GM13977 (cell line): ENCODE data around the gene NQO2.

Source experiments
- DNase-seq: peaks from one replicate; pipeline ENCODE4 v3.0.0; 2012; ENCODE audit warnings: low spot score
- in situ Hi-C: fragments of 300-500 bp; cut with MboI; formaldehyde crosslinking; loops from one replicate; pipeline ENCODE4 v1.12.0; 2022; ENCODE audit warnings: low sequenced_read_pairs, low pct_unique_long_range_greater_than_20kb, mixed read lengths, inconsistent platforms; ENCODE audit not compliant: unreplicated experiment
- TF ChIP-seq, protein P1 (sequence below): IDR thresholded peaks from 2 replicates; pipeline ENCODE4 v1.5.1; 2012; ENCODE audit warnings: mild to moderate bottlenecking, control low read depth; ENCODE audit not compliant: insufficient read depth; ENCODE audit errors: extremely low read depth, missing control alignments

The NQO2 gene

DNA sequence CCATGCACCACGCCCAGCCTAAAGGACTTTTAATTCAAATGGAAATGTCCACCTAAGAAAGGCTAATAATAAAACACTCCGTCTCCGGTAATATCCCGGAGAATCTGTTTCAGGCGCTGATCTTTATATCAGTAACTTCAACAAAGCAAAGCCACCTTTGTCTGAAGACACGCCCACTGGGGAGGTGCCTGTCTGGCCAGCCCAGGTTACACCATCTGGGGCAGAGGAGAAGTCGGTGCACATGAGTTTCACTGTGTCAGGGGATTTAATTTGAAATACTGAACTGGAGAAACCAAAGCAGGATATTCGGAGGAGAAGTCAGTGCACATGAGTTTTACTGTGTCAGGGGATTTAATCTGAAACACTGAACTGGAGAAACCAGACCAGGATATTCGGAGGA lies 37.7 kb upstream of the NQO2 start:
- no peak for DNase-seq
- in situ Hi-C loops = no loop called here
- TF ChIP-seq, protein P1, sequence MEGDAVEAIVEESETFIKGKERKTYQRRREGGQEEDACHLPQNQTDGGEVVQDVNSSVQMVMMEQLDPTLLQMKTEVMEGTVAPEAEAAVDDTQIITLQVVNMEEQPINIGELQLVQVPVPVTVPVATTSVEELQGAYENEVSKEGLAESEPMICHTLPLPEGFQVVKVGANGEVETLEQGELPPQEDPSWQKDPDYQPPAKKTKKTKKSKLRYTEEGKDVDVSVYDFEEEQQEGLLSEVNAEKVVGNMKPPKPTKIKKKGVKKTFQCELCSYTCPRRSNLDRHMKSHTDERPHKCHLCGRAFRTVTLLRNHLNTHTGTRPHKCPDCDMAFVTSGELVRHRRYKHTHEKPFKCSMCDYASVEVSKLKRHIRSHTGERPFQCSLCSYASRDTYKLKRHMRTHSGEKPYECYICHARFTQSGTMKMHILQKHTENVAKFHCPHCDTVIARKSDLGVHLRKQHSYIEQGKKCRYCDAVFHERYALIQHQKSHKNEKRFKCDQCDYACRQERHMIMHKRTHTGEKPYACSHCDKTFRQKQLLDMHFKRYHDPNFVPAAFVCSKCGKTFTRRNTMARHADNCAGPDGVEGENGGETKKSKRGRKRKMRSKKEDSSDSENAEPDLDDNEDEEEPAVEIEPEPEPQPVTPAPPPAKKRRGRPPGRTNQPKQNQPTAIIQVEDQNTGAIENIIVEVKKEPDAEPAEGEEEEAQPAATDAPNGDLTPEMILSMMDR = no peak

DNA sequence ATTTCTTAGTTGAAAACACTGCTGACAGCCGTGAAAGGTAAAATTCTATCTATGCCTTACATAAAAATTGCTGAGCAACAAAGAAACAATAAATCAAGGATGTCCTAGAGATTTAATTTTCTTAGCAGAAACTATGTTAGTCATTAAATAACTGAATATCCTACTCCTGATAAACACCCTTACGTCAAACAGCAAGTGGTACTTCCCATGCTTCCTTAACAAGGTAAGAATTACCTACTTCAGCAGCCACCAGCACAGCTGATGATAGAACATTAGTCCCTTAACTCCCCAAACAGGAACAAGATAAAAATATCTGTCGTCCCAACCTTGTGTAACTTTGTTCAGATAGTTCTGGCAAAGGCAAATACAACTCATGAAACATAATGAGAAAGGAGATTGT lies 37.1 kb upstream of the NQO2 start:
- in situ Hi-C loops = no loop called here
- TF ChIP-seq, protein P1 = no peak
- DNase-seq = no peak

DNA sequence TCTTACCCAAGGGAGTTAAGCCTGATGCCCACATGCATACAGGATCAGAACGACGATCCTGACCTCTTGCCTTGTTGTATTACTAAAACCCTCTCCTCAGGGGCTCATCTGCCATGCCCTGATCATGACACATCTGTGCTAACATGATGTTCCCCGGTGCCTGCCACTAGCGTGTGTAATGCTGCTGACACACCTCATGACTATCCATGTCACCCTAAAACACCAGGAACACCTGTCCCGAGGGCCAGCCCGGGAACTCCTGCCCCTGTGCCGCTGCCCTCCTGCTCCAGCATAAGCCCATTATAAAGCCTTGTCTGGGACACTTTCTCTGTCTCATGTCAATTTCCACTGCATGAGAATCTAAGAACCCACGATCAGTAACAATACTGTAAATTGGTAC lies 35.9 kb upstream of the NQO2 start:
- TF ChIP-seq, protein P1 = no peak
- no peak for DNase-seq
- in situ Hi-C loops = no loop called here

DNA sequence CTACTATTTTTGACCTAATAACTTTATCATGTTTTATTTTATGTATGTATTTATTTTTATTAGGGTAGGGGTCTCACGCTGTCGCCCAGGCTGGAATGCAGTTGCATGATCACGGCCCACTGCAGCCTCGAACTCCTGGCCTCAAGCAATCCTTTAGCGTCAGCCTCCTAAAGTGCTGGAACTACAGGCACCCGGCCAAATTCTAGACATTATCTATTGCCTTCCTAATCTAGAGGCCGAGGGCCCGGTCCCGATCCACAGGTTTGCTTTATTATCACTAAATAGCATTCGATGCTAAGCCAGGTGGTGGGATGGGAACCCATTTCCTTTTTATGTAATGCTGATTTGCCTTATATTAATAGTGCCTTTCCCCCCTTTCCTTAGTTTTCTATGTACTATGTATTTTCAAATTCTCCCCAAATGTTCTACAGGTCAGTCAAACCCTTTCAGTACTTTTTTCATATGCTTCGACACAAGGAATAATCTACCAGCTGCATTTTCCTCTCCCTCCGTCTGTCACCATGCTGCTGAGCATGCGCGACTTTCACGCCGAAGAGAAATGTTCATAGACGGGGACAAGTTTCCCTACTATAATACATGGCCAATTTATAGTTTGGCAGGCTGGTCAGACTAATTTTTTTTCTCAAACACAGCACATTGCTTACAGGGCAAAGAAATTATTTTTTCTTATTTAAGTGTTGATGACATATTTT lies 34.7 kb upstream of the NQO2 start:
- DNase-seq = no peak
- in situ Hi-C loops = no loop called here
- TF ChIP-seq, protein P1 = no peak

DNA sequence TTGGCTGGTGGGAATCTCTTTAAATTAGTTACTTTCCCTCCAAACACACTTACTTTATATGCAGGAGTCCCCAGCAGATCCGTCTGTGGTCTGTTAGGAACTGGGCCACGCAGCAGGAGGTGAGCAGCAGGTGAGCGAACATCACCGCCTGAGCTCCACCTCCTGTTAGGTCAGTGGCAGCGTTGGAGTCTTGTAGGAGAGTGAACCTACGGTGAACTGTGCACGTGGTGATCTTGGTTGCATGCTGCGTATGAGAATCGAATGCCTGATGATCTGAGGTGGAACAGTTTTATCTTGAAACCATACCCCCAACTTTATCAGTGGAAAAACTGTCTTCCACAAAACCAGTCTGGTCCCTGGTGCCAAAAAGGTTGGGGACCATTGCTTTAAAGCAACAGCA lies 33.3 kb upstream of the NQO2 start:
- in situ Hi-C loops = no loop called here
- TF ChIP-seq, protein P1 = no peak
- DNase-seq = no peak

DNA sequence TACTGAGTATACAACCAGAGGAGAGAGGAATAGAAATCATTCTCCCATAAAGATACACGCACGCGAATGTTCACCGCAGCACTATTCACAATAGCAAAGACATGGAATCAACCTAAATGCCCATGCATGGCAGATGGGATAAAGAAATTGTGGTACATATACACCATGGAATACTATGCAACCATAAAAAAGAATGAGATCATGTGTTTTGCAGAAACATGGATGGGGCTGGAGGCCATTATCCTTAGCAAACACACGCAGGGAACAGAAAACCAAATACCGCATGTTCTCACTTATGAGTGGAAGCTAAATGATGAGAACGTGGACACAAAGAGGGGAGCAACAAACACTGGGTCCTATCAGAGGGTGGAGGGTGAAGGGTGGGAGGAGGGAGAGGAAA lies 31.8 kb upstream of the NQO2 start:
- TF ChIP-seq, protein P1 = no peak
- in situ Hi-C loops = no loop called here
- no peak for DNase-seq

DNA sequence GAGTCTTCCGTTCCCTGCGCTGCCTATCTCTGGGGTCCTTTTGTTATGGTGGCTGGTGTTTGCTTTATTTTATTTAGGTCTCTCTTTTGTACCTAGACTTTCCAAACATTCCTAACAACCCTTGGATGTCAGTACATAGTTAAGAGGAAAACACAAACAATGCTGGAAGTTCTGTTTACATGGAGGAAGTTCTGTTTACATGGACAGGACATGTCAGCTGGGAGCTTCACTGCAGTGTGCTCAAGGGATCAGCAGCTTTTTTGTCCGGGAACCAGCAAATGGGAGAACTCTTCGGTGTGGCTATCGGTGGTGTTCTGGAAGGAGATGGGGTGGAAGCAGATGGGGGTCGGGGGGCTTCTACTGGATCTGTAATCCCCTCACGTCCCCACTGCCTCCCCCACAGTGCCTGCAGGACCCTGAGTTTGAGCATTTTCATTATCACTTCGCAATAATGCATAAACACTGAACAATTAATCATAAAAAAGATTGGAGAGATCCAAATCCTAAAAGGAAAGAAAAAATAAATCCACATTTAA lies 31.0 kb upstream of the NQO2 start:
- TF ChIP-seq, protein P1 = no peak
- DNase-seq = no peak
- in situ Hi-C loops = no loop called here
